ENCODE data around the gene MUC5AC. TPM values are rescaled to one million over a fixed set of nuclear protein-coding genes. Genes with fewer than 3 reads are reported as not detected.
"Not testable (repeated sequence)": the region's sequence is repeated elsewhere in the genome, so short reads cannot be mapped to it uniquely, and the experiment has no call there.

Gene MUC5AC, protein sequence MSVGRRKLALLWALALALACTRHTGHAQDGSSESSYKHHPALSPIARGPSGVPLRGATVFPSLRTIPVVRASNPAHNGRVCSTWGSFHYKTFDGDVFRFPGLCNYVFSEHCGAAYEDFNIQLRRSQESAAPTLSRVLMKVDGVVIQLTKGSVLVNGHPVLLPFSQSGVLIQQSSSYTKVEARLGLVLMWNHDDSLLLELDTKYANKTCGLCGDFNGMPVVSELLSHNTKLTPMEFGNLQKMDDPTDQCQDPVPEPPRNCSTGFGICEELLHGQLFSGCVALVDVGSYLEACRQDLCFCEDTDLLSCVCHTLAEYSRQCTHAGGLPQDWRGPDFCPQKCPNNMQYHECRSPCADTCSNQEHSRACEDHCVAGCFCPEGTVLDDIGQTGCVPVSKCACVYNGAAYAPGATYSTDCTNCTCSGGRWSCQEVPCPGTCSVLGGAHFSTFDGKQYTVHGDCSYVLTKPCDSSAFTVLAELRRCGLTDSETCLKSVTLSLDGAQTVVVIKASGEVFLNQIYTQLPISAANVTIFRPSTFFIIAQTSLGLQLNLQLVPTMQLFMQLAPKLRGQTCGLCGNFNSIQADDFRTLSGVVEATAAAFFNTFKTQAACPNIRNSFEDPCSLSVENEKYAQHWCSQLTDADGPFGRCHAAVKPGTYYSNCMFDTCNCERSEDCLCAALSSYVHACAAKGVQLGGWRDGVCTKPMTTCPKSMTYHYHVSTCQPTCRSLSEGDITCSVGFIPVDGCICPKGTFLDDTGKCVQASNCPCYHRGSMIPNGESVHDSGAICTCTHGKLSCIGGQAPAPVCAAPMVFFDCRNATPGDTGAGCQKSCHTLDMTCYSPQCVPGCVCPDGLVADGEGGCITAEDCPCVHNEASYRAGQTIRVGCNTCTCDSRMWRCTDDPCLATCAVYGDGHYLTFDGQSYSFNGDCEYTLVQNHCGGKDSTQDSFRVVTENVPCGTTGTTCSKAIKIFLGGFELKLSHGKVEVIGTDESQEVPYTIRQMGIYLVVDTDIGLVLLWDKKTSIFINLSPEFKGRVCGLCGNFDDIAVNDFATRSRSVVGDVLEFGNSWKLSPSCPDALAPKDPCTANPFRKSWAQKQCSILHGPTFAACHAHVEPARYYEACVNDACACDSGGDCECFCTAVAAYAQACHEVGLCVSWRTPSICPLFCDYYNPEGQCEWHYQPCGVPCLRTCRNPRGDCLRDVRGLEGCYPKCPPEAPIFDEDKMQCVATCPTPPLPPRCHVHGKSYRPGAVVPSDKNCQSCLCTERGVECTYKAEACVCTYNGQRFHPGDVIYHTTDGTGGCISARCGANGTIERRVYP (N-terminal part only)
- not detected in 2 replicates for total RNA-seq

GRCh38 chr11:1157645-1158591 is at the start of gene MUC5AC:
TSS of gene MUC5AC (plus strand) at chr11:1157953. CDS start at chr11:1158000, 47 bp downstream.
- DNase-seq (ENCODE audit: low read depth) = no peak

DNA sequence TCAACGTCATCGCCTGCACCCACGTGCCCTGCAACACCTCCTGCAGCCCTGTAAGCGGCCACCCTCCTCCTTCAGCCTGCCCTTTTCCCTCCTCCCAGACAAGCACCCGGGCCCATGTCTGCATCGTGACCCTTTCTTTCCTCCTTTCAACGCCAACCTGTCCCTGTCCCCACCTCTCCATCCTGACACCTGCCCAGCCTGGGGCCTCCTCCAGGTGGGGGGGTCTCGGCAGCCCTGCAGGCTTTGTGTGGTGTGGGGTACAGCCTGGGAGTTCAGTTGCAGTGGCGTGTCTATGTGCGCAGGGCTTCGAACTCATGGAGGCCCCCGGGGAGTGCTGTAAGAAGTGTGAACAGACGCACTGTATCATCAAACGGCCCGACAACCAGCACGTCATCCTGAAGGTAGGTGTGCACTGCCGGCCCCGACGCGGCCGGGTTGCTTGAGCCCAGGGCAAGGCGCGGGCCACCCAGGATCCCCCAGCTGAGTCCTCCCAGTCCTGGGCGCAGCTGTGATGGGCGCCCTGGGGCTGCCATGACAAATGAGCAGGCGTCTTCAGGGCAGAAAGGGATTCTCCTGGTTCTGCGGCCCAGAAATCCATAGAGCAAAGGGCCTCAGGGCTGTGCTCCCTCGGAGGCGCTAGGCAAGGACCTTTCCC is 49.4 kb upstream of the MUC5AC start:
- no peak for DNase-seq (ENCODE audit: low read depth)

- DNase-seq (ENCODE audit: low read depth) = no peak
Observed at GRCh38 chr11:1109101-1109917, 48.4 kb upstream of the MUC5AC start.

GRCh38 chr11:1109918-1110705 is 47.6 kb upstream of the MUC5AC start:
- DNase-seq (ENCODE audit: low read depth) = no peak

DNA sequence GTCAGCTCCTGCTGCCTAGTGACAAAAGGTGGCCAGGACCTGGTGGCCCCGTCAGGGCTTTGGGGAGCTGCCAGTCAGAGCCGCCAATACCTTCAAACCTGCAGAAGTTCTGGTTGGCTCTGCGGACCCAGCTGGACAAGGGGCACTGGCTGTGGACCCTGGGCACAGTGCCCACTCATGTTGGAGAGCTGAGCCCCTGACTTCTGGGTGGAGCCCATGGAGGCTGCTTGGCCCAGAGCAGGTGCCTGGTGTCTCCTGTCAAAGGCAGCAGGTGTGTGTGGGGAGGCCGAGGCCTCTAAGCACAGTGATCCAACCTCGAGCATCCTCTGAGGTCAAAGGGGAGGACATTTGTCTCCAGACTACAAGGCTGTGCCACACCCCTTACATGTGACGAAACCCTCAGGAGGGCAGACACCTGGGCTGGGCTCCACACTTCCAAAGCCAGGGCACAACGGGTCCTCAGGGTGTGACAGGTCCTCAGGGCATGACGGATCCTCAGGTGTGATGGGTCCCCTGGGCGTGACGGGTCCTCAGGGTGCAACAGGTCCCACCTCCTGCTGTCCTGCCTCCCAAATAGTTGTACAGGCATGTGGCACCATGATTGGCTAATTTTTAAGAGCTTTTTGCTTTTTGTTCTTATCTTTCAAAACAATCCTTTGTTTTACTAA is 46.1 kb upstream of the MUC5AC start:
- DNase-seq (ENCODE audit: low read depth) = no peak

GRCh38 chr11:1112351-1113191 is 45.2 kb upstream of the MUC5AC start:
- no peak for DNase-seq (ENCODE audit: low read depth)

DNA sequence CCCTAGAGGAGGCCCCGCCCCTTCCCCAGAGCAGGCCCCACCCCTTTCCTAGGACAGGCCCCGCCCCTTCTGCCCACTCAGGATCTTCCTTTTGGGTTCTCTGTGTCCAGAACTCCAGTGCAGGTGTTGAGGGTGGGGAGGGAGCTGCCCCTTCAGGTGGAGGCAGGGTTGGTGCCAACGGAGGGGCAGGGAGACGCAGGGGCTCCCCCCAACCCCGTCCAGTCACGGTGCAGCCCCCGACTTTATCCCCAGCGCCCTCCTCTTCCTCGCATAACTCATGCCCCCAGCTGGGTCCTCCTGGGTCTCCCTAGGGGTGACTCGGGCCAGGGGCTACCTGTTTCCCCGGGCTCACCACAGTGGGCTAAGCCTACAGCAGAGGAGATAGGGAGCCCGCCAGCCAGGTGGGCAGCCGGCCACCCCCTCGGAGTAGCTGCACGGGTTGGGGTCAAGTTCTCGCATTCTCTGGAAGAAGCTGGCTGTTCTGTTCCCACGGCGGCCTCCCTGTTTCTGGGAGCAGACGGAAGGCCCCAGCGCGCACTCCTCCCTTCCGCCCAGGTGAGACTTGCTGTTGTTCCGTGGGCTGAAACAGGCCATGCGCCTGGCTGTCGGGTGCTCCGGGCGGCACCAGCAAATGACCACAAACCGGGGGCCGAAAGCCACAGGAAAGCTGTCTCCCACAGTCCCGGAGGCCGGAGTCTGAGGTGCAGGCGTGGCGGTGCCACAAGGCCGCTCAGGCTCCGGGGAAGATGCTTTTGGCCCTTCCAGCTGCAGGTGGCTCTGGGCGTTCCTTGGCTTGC is 44.1 kb upstream of the MUC5AC start:
- DNase-seq (ENCODE audit: low read depth) = no peak

- DNase-seq (ENCODE audit: low read depth) = not testable (repeated sequence)
Observed at GRCh38 chr11:1115292-1115691, 42.5 kb upstream of the MUC5AC start.

- no peak for DNase-seq (ENCODE audit: low read depth)
Observed at GRCh38 chr11:1116104-1116503, 41.6 kb upstream of the MUC5AC start.

- no peak for DNase-seq (ENCODE audit: low read depth)
Observed at GRCh38 chr11:1116666-1117390, 40.9 kb upstream of the MUC5AC start.

- no peak for DNase-seq (ENCODE audit: low read depth)
Observed at GRCh38 chr11:1117992-1118391, 39.8 kb upstream of the MUC5AC start.

- DNase-seq (ENCODE audit: low read depth) = no peak
Observed at GRCh38 chr11:1118755-1119603, 38.8 kb upstream of the MUC5AC start.

GRCh38 chr11:1119604-1120146 is 38.1 kb upstream of the MUC5AC start:
- DNase-seq (ENCODE audit: low read depth) = no peak
